Endothelial cell (in vitro differentiated cells): ENCODE measurements around the gene MAPK9. TPM values are rescaled to one million over a fixed set of nuclear protein-coding genes. Genes with fewer than 3 reads are reported as not detected.
A peak's percentile ranks its signal among the peaks of the same experiment; 100 is the strongest.

Source experiments
- DNase-seq: peaks from one replicate; pipeline ENCODE4 v3.0.0; 2021; ENCODE audit warnings: low spot score
- H3K27ac Mint-ChIP-seq: one replicate; pipeline ENCODE4 v1.8.0; 2021; ENCODE audit warnings: mixed read lengths, inconsistent platforms; ENCODE audit not compliant: unreplicated experiment
- H3K27me3 Mint-ChIP-seq: one replicate; pipeline ENCODE4 v1.8.0; 2021; ENCODE audit warnings: mild to moderate bottlenecking, moderate library complexity, mixed read lengths, inconsistent platforms; ENCODE audit not compliant: unreplicated experiment
- H3K36me3 Mint-ChIP-seq: one replicate; pipeline ENCODE4 v1.8.0; 2021; ENCODE audit warnings: mild to moderate bottlenecking, low read depth, mixed read lengths, inconsistent platforms; ENCODE audit not compliant: unreplicated experiment
- H3K4me1 Mint-ChIP-seq: one replicate; pipeline ENCODE4 v1.8.0; 2021; ENCODE audit warnings: mild to moderate bottlenecking, mixed read lengths, inconsistent platforms; ENCODE audit not compliant: unreplicated experiment
- H3K4me3 Mint-ChIP-seq: one replicate; pipeline ENCODE4 v1.8.0; 2021; ENCODE audit warnings: mild to moderate bottlenecking, mixed read lengths, inconsistent platforms; ENCODE audit not compliant: unreplicated experiment
- H3K9me3 Mint-ChIP-seq: one replicate; pipeline ENCODE4 v1.8.0; 2021; ENCODE audit warnings: mixed read lengths, inconsistent platforms; ENCODE audit not compliant: unreplicated experiment
- total RNA-seq: library from RNA; stranded (reverse); fragmentation: NEBNext Ultra II Directional; extraction: Animal tissue kit (Norgen Biotek cat#: 25700); gene quantifications from one replicate; pipeline ENCODE4 v1.2.1, GENCODE V29; 2021; ENCODE audit not compliant: unreplicated experiment
- TF ChIP-seq, protein P1 (sequence below): fragments of 200-600 bp; sonication (generic); IDR thresholded peaks from one replicate; pipeline ENCODE4 v1.5.0; 2021; ENCODE audit warnings: antibody characterized with exemption; ENCODE audit not compliant: unreplicated experiment

MAPK9 gene
- total RNA-seq, 1 donor from 2014 or later: 51.5 TPM

DNA sequence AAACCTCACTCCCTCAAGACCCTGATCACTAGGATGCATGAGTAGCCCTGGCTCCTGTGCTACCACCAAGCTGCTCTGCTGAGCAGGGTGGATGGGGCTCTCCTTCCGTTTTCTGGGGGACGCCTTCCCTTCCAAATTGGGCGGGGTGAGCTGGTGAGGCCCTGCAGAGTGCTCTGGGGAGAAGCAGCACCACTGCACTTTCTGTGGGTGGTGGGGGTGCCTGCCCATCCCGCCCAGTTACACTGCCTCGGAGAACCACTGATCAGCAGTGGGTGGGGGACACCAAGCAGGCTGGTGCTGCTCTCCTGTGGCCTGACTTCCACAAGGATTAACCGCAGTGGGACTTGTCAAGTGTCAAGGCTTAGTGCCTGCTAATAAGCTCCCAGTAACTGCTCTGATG lies 42.3 kb upstream of the MAPK9 start:
- H3K27me3 Mint-ChIP-seq: peaks cover 8% of the 10 kb centered on the region
- TF ChIP-seq, protein P1, sequence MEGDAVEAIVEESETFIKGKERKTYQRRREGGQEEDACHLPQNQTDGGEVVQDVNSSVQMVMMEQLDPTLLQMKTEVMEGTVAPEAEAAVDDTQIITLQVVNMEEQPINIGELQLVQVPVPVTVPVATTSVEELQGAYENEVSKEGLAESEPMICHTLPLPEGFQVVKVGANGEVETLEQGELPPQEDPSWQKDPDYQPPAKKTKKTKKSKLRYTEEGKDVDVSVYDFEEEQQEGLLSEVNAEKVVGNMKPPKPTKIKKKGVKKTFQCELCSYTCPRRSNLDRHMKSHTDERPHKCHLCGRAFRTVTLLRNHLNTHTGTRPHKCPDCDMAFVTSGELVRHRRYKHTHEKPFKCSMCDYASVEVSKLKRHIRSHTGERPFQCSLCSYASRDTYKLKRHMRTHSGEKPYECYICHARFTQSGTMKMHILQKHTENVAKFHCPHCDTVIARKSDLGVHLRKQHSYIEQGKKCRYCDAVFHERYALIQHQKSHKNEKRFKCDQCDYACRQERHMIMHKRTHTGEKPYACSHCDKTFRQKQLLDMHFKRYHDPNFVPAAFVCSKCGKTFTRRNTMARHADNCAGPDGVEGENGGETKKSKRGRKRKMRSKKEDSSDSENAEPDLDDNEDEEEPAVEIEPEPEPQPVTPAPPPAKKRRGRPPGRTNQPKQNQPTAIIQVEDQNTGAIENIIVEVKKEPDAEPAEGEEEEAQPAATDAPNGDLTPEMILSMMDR: no peak
- H3K36me3 Mint-ChIP-seq: peaks cover 3% of the 10 kb centered on the region
- peaks cover 11% of the 10 kb centered on the region for H3K4me1 Mint-ChIP-seq
- no peaks in the 10 kb centered on the region for H3K9me3 Mint-ChIP-seq
- no peak for DNase-seq
- no peak overlapping the region for H3K27ac Mint-ChIP-seq
- H3K4me3 Mint-ChIP-seq: no peak overlapping the region

DNA sequence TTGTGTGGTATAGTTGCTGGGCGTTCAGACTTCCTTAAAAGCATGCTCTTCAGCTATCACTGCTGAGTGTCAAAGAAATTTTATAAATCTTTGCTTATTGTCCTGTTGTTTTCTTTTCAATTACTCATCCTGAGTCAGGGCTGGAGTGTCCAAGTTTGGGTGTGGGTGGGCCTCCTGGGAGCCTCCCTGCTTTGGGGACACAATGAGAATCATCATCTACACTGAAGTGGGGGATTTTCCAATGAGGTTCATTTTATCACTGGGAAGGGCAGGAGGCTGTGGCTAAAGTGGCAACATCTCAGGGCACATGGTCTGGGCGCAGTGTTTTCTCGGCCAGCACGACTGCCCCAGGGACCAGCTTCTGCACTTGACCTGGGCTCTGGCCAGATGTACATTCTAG lies 41.8 kb upstream of the MAPK9 start:
- peaks cover 3% of the 10 kb centered on the region for H3K36me3 Mint-ChIP-seq
- H3K27ac Mint-ChIP-seq: no peak overlapping the region
- DNase-seq: no peak
- H3K9me3 Mint-ChIP-seq: no peaks in the 10 kb centered on the region
- H3K27me3 Mint-ChIP-seq: peaks cover 6% of the 10 kb centered on the region
- peaks cover 11% of the 10 kb centered on the region for H3K4me1 Mint-ChIP-seq
- TF ChIP-seq, protein P1: no peak
- H3K4me3 Mint-ChIP-seq: no peak overlapping the region

DNA sequence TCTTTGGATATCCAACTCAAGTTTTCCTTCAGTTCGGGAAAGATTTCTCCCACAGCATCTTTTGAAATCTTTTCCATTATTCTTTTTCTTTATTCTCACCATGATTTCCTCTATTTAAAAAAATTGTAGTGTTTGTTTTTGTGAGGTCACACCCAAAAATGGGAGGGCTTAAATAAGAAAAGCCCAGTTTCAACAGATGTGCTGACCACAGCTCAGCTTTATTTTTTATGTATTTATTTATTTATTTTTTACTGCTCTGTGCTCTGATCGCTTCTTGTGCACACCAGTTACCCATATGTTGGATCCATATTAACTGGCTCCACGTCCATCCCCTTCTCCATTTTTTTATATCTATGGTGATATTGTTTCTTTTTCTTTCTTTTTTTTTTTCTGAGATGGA lies 41.0 kb upstream of the MAPK9 start:
- Mint-ChIP-seq H3K27me3 (peaks cover 3% of the 10 kb centered on the region), H3K36me3 (peaks cover 3% of the 10 kb centered on the region), H3K27ac (no peak overlapping the region), H3K4me1 (peaks cover 11% of the 10 kb centered on the region), H3K4me3 (no peak overlapping the region), H3K9me3 (no peaks in the 10 kb centered on the region)
- DNase-seq: no peak
- TF ChIP-seq, protein P1: no peak

DNA sequence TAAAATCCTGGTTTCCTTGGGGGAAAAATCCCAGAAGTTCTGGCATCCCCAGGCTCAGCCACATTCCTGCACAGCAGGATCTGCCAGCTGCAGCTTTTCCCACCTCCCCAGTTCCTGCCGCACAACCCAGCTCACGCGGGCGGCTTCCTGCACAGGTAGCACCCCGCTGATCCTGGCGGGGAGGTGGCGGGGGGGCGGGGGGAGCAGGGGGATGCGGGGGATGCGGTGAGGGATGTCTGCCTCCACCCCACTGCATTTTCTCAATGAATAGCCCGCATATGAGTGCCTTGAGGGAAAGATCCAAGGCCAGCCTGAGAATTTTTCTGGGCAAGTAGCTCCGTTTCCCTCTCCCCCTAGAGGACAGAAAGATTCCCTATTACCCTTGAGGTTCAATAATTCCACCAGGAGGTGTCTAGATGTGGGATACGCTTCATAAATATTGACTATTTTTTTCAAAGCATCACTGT lies 40.2 kb upstream of the MAPK9 start:
- DNase-seq: peak; percentile 37
- peaks cover 11% of the 10 kb centered on the region for H3K4me1 Mint-ChIP-seq
- peaks cover 3% of the 10 kb centered on the region for H3K36me3 Mint-ChIP-seq
- TF ChIP-seq, protein P1: peak; percentile 51
- H3K9me3 Mint-ChIP-seq: no peaks in the 10 kb centered on the region
- H3K4me3 Mint-ChIP-seq: no peak overlapping the region
- no peak overlapping the region for H3K27ac Mint-ChIP-seq
- H3K27me3 Mint-ChIP-seq: peaks cover 5% of the 10 kb centered on the region

DNA sequence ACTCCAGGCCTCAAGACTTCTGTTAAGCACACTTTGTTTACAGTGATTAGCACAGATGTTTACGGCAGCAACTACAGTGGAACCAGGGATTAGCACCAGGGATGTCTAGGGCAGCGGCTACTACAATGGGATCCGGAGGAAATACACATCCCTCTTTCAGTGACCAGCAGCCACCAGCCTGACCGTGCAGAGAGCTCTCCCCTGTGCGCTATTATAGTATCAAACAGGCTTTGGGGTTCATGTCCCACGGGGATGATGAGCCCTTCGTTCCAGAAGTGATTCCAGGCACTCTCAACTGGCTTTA lies 39.7 kb upstream of the MAPK9 start:
- Mint-ChIP-seq H3K27ac (peak overlapping the region; percentile 75), H3K4me3 (no peak overlapping the region), H3K4me1 (peaks cover 11% of the 10 kb centered on the region), H3K9me3 (no peaks in the 10 kb centered on the region), H3K36me3 (peaks cover 3% of the 10 kb centered on the region), H3K27me3 (peaks cover 5% of the 10 kb centered on the region)
- TF ChIP-seq, protein P1: no peak
- DNase-seq: no peak
